ENCODE measurements around the gene TRAPPC14.
A peak's percentile ranks its signal among the peaks of the same experiment; 100 is the strongest.
"Not testable (repeated sequence)": the region's sequence is repeated elsewhere in the genome, so short reads cannot be mapped to it uniquely, and the experiment has no call there.

The TRAPPC14 gene

GRCh38 chr7:100154651-100155491 lies 3.7 kb downstream of the TRAPPC14 start:
- DNase-seq (ENCODE audit: low read depth): no peak

GRCh38 chr7:100153708-100154535 lies 4.6 kb downstream of the TRAPPC14 start:
- DNase-seq (ENCODE audit: low read depth): no peak

GRCh38 chr7:100152937-100153666 lies 5.4 kb downstream of the TRAPPC14 start:
- DNase-seq (ENCODE audit: low read depth): no peak

- DNase-seq (ENCODE audit: low read depth): no peak
These were observed 6.1 kb downstream of the TRAPPC14 start for GRCh38 chr7:100152404-100152803.

- DNase-seq (ENCODE audit: low read depth): peak; percentile 98
These were observed 9.8 kb downstream of the TRAPPC14 start, which contains the start of gene LAMTOR4 for GRCh38 chr7:100148559-100149328. Gene LAMTOR4 (plus strand): TSS chr7:100148918. CDS start chr7:100148973, 55 bp downstream.

GRCh38 chr7:100148225-100148558 lies 10.3 kb downstream of the TRAPPC14 start:
- no peak for DNase-seq (ENCODE audit: low read depth)

GRCh38 chr7:100147278-100147677 lies 11.2 kb downstream of the TRAPPC14 start:
- no peak for DNase-seq (ENCODE audit: low read depth)

- DNase-seq (ENCODE audit: low read depth): not testable (repeated sequence)
These were observed 12.2 kb downstream of the TRAPPC14 start for GRCh38 chr7:100146350-100146749.

- no peak for DNase-seq (ENCODE audit: low read depth)
These were observed 16.1 kb downstream of the TRAPPC14 start for GRCh38 chr7:100142461-100142860.

GRCh38 chr7:100141555-100141949 lies 17.0 kb downstream of the TRAPPC14 start:
- DNase-seq (ENCODE audit: low read depth): no peak

- DNase-seq (ENCODE audit: low read depth): no peak
These were observed 20.4 kb downstream of the TRAPPC14 start for GRCh38 chr7:100137851-100138760.

GRCh38 chr7:100132697-100133151 lies 25.8 kb downstream of the TRAPPC14 start:
- DNase-seq (ENCODE audit: low read depth): peak; percentile 57

GRCh38 chr7:100132126-100132525 lies 26.4 kb downstream of the TRAPPC14 start:
- DNase-seq (ENCODE audit: low read depth): no peak

- DNase-seq (ENCODE audit: low read depth): peak; percentile 74
These were observed 27.7 kb downstream of the TRAPPC14 start for GRCh38 chr7:100130608-100131453.

GRCh38 chr7:100130220-100130607 lies 28.3 kb downstream of the TRAPPC14 start:
- DNase-seq (ENCODE audit: low read depth): not testable (repeated sequence)

GRCh38 chr7:100128637-100128963 lies 29.9 kb downstream of the TRAPPC14 start:
- DNase-seq (ENCODE audit: low read depth): no peak

- no peak for DNase-seq (ENCODE audit: low read depth)
These were observed 30.5 kb downstream of the TRAPPC14 start for GRCh38 chr7:100127866-100128636.

Data from T follicular helper cell (primary cell).